PC-3 (cell line): ENCODE results near the gene CAPZB. TPM values are rescaled to one million over a fixed set of nuclear protein-coding genes. Genes with fewer than 3 reads are reported as not detected.

Experiments
- ATAC-seq: fragments of 200-7000 bp; cut with Tn5 transposase; 2 replicates; pipeline ENCODE4 v1.9.1; 2020; ENCODE audit warnings: mild to moderate bottlenecking, moderate library complexity
- BruUV-seq: library from RNA; stranded (reverse); fragments of 400-500 nt; replicated peaks from 2 replicates; lab custom pipeline; 2021; lab: Mats Ljungman, UMichigan
- CTCF ChIA-PET: fragments of 300-600 bp; sonication (Branson Sonifier 250); formaldehyde crosslinking; loops from one replicate; lab custom pipeline; 2022; ENCODE audit warnings: antibody characterized with exemption; lab: Charles Lee
- POLR2A ChIA-PET: fragments of 300-600 bp; sonication (Branson Sonifier 250); formaldehyde crosslinking; loops from one replicate; lab custom pipeline; 2022; ENCODE audit warnings: antibody characterized with exemption; ENCODE audit not compliant: unreplicated experiment; lab: Charles Lee
- DNase-seq: peaks from one replicate; pipeline ENCODE4 v3.0.0-alpha.2; 2015
- H2AFZ ChIP-seq: fragments of 300-600 bp; sonication (generic); 2 replicates; pipeline ENCODE4 v1.6.0; 2016; ENCODE audit warnings: antibody characterized with exemption, low read length
- H3F3A ChIP-seq: fragments of 300-600 bp; sonication (generic); one replicate; pipeline ENCODE4 v1.6.0; 2017; ENCODE audit warnings: antibody characterized with exemption, low read length, control low read depth, mild to moderate bottlenecking; ENCODE audit not compliant: unreplicated experiment
- H3K27ac ChIP-seq: fragments of 300-600 bp; sonication (generic); 2 replicates; pipeline ENCODE4 v1.5.1; 2016; ENCODE audit warnings: mild to moderate bottlenecking, low read length
- H3K27me3 ChIP-seq: fragments of 300-600 bp; sonication (generic); 2 replicates; pipeline ENCODE4 v1.6.1; 2016; ENCODE audit warnings: low read length, mixed read lengths
- H3K36me3 ChIP-seq: fragments of 300-600 bp; sonication (generic); 2 replicates; pipeline ENCODE4 v1.6.1; 2016; ENCODE audit warnings: low read depth, mixed run types, low read length, mixed read lengths
- H3K4me1 ChIP-seq: fragments of 300-600 bp; sonication (generic); 2 replicates; pipeline ENCODE4 v1.5.1; 2016; ENCODE audit warnings: low read length; ENCODE audit not compliant: insufficient read depth
- H3K4me2 ChIP-seq: fragments of 300-600 bp; sonication (generic); 2 replicates; pipeline ENCODE4 v1.6.0; 2016; ENCODE audit warnings: low read length
- H3K4me3 ChIP-seq: fragments of 300-600 bp; sonication (generic); 2 replicates; pipeline ENCODE4 v1.5.1; 2016; ENCODE audit warnings: mild to moderate bottlenecking, low read length, mixed read lengths
- H3K79me2 ChIP-seq: fragments of 300-600 bp; sonication (generic); 2 replicates; pipeline ENCODE4 v1.6.1; 2017; ENCODE audit warnings: low read length, mixed read lengths
- H3K9ac ChIP-seq: fragments of 300-600 bp; sonication (generic); 2 replicates; pipeline ENCODE4 v1.6.0; 2016; ENCODE audit warnings: mild to moderate bottlenecking, low read length
- H3K9me2 ChIP-seq: fragments of 300-600 bp; sonication (generic); replicated peaks from 2 replicates; pipeline ENCODE4 v1.6.1; 2016; ENCODE audit warnings: mixed run types, low read length, mixed read lengths
- H3K9me3 ChIP-seq: fragments of 300-600 bp; sonication (generic); 2 replicates; pipeline ENCODE4 v1.6.1; 2016; ENCODE audit warnings: low read length, mixed read lengths
- H4K20me1 ChIP-seq: fragments of 300-600 bp; sonication (generic); 2 replicates; pipeline ENCODE4 v1.6.1; 2016; ENCODE audit warnings: low read length, mixed read lengths
- EZH2 ChIP-seq: fragments of 300-600 bp; sonication (generic); IDR thresholded peaks from one replicate; pipeline ENCODE4 v1.6.1; 2017; ENCODE audit warnings: antibody characterized with exemption, mild to moderate bottlenecking, low read length; ENCODE audit not compliant: unreplicated experiment
- EZH2phosphoT487 ChIP-seq: fragments of 300-600 bp; sonication (generic); IDR thresholded peaks from 2 replicates; pipeline ENCODE4 v1.6.1; 2018; ENCODE audit warnings: mild to moderate bottlenecking, antibody characterized with exemption, low read length, borderline replicate concordance
- intact Hi-C: fragments of 100-400 bp; cut with micrococcal nuclease; formaldehyde crosslinking; loops from 2 replicates; pipeline ENCODE4 v1.9.0; 2023
- total RNA-seq: library from RNA; depleted of rRNA; stranded (reverse); fragments of >200 nt; gene quantifications from 2 replicates; pipeline ENCODE4 v1.2.3, GENCODE V29; 2014
- TF ChIP-seq, protein P1 (sequence below): fragments of 300-600 bp; sonication (generic); conservative IDR thresholded peaks from 2 replicates; pipeline ENCODE4 v1.5.1; 2017; ENCODE audit warnings: antibody characterized with exemption, low read depth, mild to moderate bottlenecking, low read length

CAPZB gene
- total RNA-seq, 1 experiment from 2014 or later = 86.7 TPM

DNA sequence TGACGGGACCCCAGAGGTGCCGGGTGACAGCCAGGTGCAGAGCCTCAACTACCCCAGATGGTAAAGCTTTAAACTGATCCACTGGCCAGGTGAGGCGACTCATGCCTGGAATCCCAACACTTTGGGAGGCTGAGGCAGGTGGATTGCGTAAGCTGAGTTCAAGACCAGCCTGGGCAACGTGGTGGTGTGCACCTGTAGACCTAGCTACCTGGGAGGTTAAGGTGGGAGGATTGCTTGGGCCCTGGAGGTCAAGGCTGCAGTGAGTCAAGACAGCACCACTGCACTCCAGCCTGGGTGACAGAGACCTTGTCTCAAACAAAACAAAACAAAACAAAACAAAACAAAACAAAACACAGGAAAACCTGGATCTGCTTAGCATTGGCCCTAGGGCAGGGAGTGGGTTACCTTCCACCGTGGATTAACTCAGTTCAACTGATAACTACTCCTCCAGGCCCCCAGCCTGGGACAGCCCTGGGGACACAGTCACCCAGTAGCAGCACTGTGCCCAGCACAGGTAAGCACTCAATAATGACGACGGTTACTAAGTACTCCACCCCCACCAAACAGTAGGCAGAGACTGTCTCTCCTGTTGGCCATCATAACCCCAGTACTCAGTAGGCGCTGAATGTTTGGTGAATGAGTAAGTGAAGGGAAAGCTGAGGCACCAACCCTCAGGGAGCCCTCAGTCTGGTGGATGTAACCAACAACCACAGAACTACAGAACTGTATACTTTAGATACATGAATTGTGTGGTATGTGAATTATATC lies 151.6 kb downstream of the CAPZB start:
- Histone ChIP-seq H3K4me1 (peaks cover 29% of the 10 kb centered on the region), H2AFZ (no peak overlapping the region), H4K20me1 (no peaks in the 10 kb centered on the region), H3K4me3 (no peak overlapping the region), H3K9me3 (no peaks in the 10 kb centered on the region), H3K36me3 (no peaks in the 10 kb centered on the region), H3K27ac (no peak overlapping the region), H3K79me2 (no peaks in the 10 kb centered on the region), H3K9me2 (no peaks in the 10 kb centered on the region), H3K4me2 (no peak overlapping the region), H3K27me3 (no peaks in the 10 kb centered on the region), H3K9ac (no peak overlapping the region), H3F3A (no peaks in the 10 kb centered on the region)
- DNase-seq = peak; percentile 27
- intact Hi-C loops = no loop called here
- POLR2A ChIA-PET = no interaction called here
- TF ChIP-seq EZH2 = no peak
- no peak for TF ChIP-seq EZH2phosphoT487
- TF ChIP-seq, protein P1, sequence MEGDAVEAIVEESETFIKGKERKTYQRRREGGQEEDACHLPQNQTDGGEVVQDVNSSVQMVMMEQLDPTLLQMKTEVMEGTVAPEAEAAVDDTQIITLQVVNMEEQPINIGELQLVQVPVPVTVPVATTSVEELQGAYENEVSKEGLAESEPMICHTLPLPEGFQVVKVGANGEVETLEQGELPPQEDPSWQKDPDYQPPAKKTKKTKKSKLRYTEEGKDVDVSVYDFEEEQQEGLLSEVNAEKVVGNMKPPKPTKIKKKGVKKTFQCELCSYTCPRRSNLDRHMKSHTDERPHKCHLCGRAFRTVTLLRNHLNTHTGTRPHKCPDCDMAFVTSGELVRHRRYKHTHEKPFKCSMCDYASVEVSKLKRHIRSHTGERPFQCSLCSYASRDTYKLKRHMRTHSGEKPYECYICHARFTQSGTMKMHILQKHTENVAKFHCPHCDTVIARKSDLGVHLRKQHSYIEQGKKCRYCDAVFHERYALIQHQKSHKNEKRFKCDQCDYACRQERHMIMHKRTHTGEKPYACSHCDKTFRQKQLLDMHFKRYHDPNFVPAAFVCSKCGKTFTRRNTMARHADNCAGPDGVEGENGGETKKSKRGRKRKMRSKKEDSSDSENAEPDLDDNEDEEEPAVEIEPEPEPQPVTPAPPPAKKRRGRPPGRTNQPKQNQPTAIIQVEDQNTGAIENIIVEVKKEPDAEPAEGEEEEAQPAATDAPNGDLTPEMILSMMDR = no peak
- no TSS peak for BruUV-seq
- no peak for ATAC-seq
- CTCF ChIA-PET = no interaction called here

DNA sequence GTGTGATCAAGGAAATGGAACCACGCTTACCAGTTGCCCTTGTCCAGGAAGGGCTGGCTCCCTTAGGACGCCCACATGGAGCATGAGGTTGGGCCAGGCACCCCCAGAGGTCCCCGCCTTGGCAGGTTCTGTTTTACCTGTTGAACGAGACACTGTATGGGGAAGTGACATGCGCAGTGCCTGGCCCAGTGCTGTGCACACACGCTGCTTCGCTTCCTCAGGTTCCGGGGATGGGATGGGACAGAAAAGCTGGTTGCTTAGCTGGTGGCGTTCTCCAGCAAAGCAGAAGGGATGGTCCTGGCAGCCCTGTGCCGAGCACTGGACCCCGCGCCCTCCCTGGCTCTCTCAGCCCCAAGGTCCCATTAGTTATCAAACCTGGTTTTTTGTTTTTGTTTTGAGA lies 152.5 kb downstream of the CAPZB start:
- Histone ChIP-seq H3F3A (no peaks in the 10 kb centered on the region), H3K79me2 (no peaks in the 10 kb centered on the region), H3K27ac (no peak overlapping the region), H3K4me2 (no peak overlapping the region), H3K27me3 (no peaks in the 10 kb centered on the region), H4K20me1 (no peaks in the 10 kb centered on the region), H3K9me3 (no peaks in the 10 kb centered on the region), H3K4me1 (peaks cover 24% of the 10 kb centered on the region), H3K9ac (no peak overlapping the region), H3K36me3 (no peaks in the 10 kb centered on the region), H3K9me2 (no peaks in the 10 kb centered on the region), H3K4me3 (no peak overlapping the region), H2AFZ (no peak overlapping the region)
- TF ChIP-seq, protein P1 = no peak
- TF ChIP-seq EZH2 (no peak), EZH2phosphoT487 (no peak)
- CTCF ChIA-PET = no interaction called here
- POLR2A ChIA-PET = no interaction called here
- BruUV-seq = no TSS peak
- no peak for ATAC-seq
- no peak for DNase-seq
- intact Hi-C loops = no loop called here

DNA sequence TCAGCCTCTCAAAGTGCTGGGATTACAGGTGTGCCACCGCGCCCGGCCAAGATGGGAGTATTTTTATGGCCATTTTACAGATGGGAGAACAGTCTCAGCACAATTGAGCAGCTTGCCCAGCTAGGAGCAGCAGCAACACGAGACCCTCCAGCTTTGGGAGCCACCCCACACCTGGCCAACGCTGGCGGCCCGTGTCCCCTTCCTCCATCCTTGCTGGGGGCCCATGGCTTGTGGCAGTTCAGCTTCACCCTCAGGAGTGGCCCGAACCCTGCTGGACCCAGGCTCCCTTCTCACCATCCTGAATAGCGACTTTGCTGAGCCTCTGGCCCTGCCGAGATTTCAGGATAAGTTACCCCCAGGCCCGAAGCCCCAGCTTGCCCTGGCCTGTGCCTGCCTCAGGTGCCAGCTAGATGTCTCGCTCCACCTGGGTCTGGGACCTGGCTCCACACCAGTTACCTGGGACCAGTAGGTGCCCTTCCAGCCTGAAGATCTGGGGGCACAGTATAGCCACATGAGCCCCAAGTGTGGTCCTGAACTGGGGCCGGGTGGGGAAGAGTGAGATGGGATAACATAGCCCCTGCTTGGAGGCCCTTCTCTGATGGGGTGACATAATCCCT lies 154.0 kb downstream of the CAPZB start:
- Histone ChIP-seq H3K79me2 (no peaks in the 10 kb centered on the region), H3K36me3 (no peaks in the 10 kb centered on the region), H3K27ac (no peak overlapping the region), H4K20me1 (no peaks in the 10 kb centered on the region), H3K9me3 (no peaks in the 10 kb centered on the region), H3F3A (no peaks in the 10 kb centered on the region), H3K9me2 (no peaks in the 10 kb centered on the region), H3K4me3 (no peak overlapping the region), H3K4me2 (no peak overlapping the region), H3K4me1 (peaks cover 9% of the 10 kb centered on the region), H3K27me3 (no peaks in the 10 kb centered on the region), H3K9ac (no peak overlapping the region), H2AFZ (no peak overlapping the region)
- DNase-seq = no peak
- ATAC-seq = no peak
- BruUV-seq = no TSS peak
- intact Hi-C loops = no loop called here
- TF ChIP-seq EZH2 (no peak), EZH2phosphoT487 (no peak)
- TF ChIP-seq, protein P1 = no peak
- ChIA-PET POLR2A (no interaction called here), CTCF (no interaction called here)
